Activated T-cell treated with anti-CD3 and anti-CD28 coated beads, Interleukin-2, amount 50 U/mL, for 4 hours (primary cell): ENCODE data around the gene EXOC3. TPM values are rescaled to one million over a fixed set of nuclear protein-coding genes. Genes with fewer than 3 reads are reported as not detected.
"Not testable (repeated sequence)": the region's sequence is repeated elsewhere in the genome, so short reads cannot be mapped to it uniquely, and the experiment has no call there.

Experiments
- ATAC-seq, 2 donors: fragments of 200-7000 bp; cut with Tn5 transposase; one replicate each; pipeline ENCODE4 v1.10.0; 2021
- DNase-seq: peaks from one replicate; pipeline ENCODE4 v3.0.0-alpha.2; 2020
- H3K27me3 Mint-ChIP-seq: one replicate; pipeline ENCODE4 v1.8.0; 2021; ENCODE audit warnings: low read depth, mixed read lengths
- H3K36me3 Mint-ChIP-seq: one replicate; pipeline ENCODE4 v1.8.0; 2022; ENCODE audit warnings: mixed read lengths; ENCODE audit not compliant: insufficient read depth
- H3K4me1 Mint-ChIP-seq: one replicate; pipeline ENCODE4 v1.8.0; 2021; ENCODE audit warnings: low read depth, mixed read lengths
- H3K4me3 Mint-ChIP-seq: one replicate; pipeline ENCODE4 v1.8.0; 2021; ENCODE audit warnings: mild to moderate bottlenecking, moderate library complexity, mixed read lengths
- H3K9me3 Mint-ChIP-seq: one replicate; pipeline ENCODE4 v1.8.0; 2021; ENCODE audit warnings: mixed read lengths
- total RNA-seq, 3 donors: library from RNA; stranded (reverse); gene quantifications; one replicate each; pipeline ENCODE4 v1.2.1, GENCODE V29; 2021

EXOC3 gene
- total RNA-seq: 10 to 100 TPM; 62.7 to 78.3 (median 67.2) TPM

- H3K4me3 Mint-ChIP-seq: peak within 1 kb of the TSS; percentile 97
- peaks cover 31% of the 10 kb centered on the region for H3K4me1 Mint-ChIP-seq
- H3K27me3 Mint-ChIP-seq: no peaks in the 10 kb centered on the region
- DNase-seq: peak; percentile 68
- no peaks in the 10 kb centered on the region for H3K9me3 Mint-ChIP-seq
- ATAC-seq: peak; percentile 92 to 94
- peaks cover 14% of the 10 kb centered on the region for H3K36me3 Mint-ChIP-seq
Observed at GRCh38 chr5:442335-443238, at the start of gene EXOC3. EXOC3 (plus strand) TSS chr5:443176; CDS start chr5:446206, 3,030 bp downstream.

- H3K27me3 Mint-ChIP-seq: no peaks in the 10 kb centered on the region
- no peaks in the 10 kb centered on the region for H3K9me3 Mint-ChIP-seq
- no peak overlapping the region for H3K4me3 Mint-ChIP-seq
- H3K4me1 Mint-ChIP-seq: peaks cover 22% of the 10 kb centered on the region
- no peaks in the 10 kb centered on the region for H3K36me3 Mint-ChIP-seq
- DNase-seq: no peak
- no peak for ATAC-seq
Observed at GRCh38 chr5:393846-394275, 49.1 kb upstream of the EXOC3 start.

GRCh38 chr5:394671-395155 lies 48.3 kb upstream of the EXOC3 start:
- DNase-seq (no peak), ATAC-seq (no peak)
- no peaks in the 10 kb centered on the region for H3K36me3 Mint-ChIP-seq
- H3K9me3 Mint-ChIP-seq: no peaks in the 10 kb centered on the region
- no peak overlapping the region for H3K4me3 Mint-ChIP-seq
- H3K4me1 Mint-ChIP-seq: peaks cover 22% of the 10 kb centered on the region
- peaks cover 4% of the 10 kb centered on the region for H3K27me3 Mint-ChIP-seq

GRCh38 chr5:395156-395920 lies 47.6 kb upstream of the EXOC3 start:
- DNase-seq: no peak
- no peak for ATAC-seq
- Mint-ChIP-seq H3K36me3 (no peaks in the 10 kb centered on the region), H3K9me3 (no peaks in the 10 kb centered on the region), H3K4me1 (peaks cover 26% of the 10 kb centered on the region), H3K4me3 (no peak overlapping the region), H3K27me3 (peaks cover 10% of the 10 kb centered on the region)

- DNase-seq: no peak
- H3K9me3 Mint-ChIP-seq: no peaks in the 10 kb centered on the region
Observed at GRCh38 chr5:395921-396530, 47.0 kb upstream of the EXOC3 start.

GRCh38 chr5:396531-396961 lies 46.4 kb upstream of the EXOC3 start:
- Mint-ChIP-seq H3K4me1 (peaks cover 26% of the 10 kb centered on the region), H3K9me3 (no peaks in the 10 kb centered on the region), H3K36me3 (peaks cover 3% of the 10 kb centered on the region), H3K4me3 (no peak overlapping the region), H3K27me3 (peaks cover 21% of the 10 kb centered on the region)
- DNase-seq: no peak
- no peak for ATAC-seq

More at GRCh38 chr5:395921-396530, 47.0 kb upstream of the EXOC3 start:
- Mint-ChIP-seq H3K4me3 (no peak overlapping the region), H3K36me3 (peaks cover 3% of the 10 kb centered on the region), H3K4me1 (peaks cover 26% of the 10 kb centered on the region), H3K27me3 (peaks cover 16% of the 10 kb centered on the region)
- no peak for ATAC-seq

GRCh38 chr5:398141-398474 lies 44.9 kb upstream of the EXOC3 start:
- H3K4me3 Mint-ChIP-seq, H3K9me3 Mint-ChIP-seq, DNase-seq, H3K36me3 Mint-ChIP-seq, ATAC-seq: not testable (repeated sequence)
- Mint-ChIP-seq H3K4me1 (peaks cover 20% of the 10 kb centered on the region), H3K27me3 (peaks cover 34% of the 10 kb centered on the region)

- H3K36me3 Mint-ChIP-seq: peaks cover 3% of the 10 kb centered on the region
- H3K4me3 Mint-ChIP-seq: no peak overlapping the region
- peaks cover 36% of the 10 kb centered on the region for H3K27me3 Mint-ChIP-seq
- DNase-seq (no peak), ATAC-seq (no peak)
- peaks cover 14% of the 10 kb centered on the region for H3K4me1 Mint-ChIP-seq
- H3K9me3 Mint-ChIP-seq: no peaks in the 10 kb centered on the region
Observed at GRCh38 chr5:398475-399295, 44.3 kb upstream of the EXOC3 start.

GRCh38 chr5:399296-400281 lies 43.4 kb upstream of the EXOC3 start:
- peaks cover 11% of the 10 kb centered on the region for H3K4me1 Mint-ChIP-seq
- no peaks in the 10 kb centered on the region for H3K9me3 Mint-ChIP-seq
- DNase-seq (no peak), ATAC-seq (peak; percentile 85 to 87)
- peaks cover 4% of the 10 kb centered on the region for H3K36me3 Mint-ChIP-seq
- peak overlapping the region; percentile 29 for H3K4me3 Mint-ChIP-seq
- peaks cover 40% of the 10 kb centered on the region for H3K27me3 Mint-ChIP-seq

- H3K4me1 Mint-ChIP-seq: peaks cover 11% of the 10 kb centered on the region
- ATAC-seq (no peak), DNase-seq (no peak)
- peaks cover 4% of the 10 kb centered on the region for H3K36me3 Mint-ChIP-seq
- peaks cover 40% of the 10 kb centered on the region for H3K27me3 Mint-ChIP-seq
- no peak overlapping the region for H3K4me3 Mint-ChIP-seq
- no peaks in the 10 kb centered on the region for H3K9me3 Mint-ChIP-seq
Observed at GRCh38 chr5:400282-401145, 42.5 kb upstream of the EXOC3 start.

- DNase-seq (no peak), ATAC-seq (no peak)
- peaks cover 4% of the 10 kb centered on the region for H3K36me3 Mint-ChIP-seq
- H3K4me1 Mint-ChIP-seq: peaks cover 11% of the 10 kb centered on the region
- peaks cover 44% of the 10 kb centered on the region for H3K27me3 Mint-ChIP-seq
- no peaks in the 10 kb centered on the region for H3K9me3 Mint-ChIP-seq
- no peak overlapping the region for H3K4me3 Mint-ChIP-seq
Observed at GRCh38 chr5:401146-402034, 41.6 kb upstream of the EXOC3 start.
